Bone marrow (tissue), 2 donors: ENCODE results near the gene AGTR1.
"Not testable (repeated sequence)": the region's sequence is repeated elsewhere in the genome, so short reads cannot be mapped to it uniquely, and the experiment has no call there.

Experiments used
- DNase-seq, 2 donors: peaks; one replicate each; lab custom pipeline; 2025; lab: John Stamatoyannopoulos, UW

AGTR1 gene

DNA sequence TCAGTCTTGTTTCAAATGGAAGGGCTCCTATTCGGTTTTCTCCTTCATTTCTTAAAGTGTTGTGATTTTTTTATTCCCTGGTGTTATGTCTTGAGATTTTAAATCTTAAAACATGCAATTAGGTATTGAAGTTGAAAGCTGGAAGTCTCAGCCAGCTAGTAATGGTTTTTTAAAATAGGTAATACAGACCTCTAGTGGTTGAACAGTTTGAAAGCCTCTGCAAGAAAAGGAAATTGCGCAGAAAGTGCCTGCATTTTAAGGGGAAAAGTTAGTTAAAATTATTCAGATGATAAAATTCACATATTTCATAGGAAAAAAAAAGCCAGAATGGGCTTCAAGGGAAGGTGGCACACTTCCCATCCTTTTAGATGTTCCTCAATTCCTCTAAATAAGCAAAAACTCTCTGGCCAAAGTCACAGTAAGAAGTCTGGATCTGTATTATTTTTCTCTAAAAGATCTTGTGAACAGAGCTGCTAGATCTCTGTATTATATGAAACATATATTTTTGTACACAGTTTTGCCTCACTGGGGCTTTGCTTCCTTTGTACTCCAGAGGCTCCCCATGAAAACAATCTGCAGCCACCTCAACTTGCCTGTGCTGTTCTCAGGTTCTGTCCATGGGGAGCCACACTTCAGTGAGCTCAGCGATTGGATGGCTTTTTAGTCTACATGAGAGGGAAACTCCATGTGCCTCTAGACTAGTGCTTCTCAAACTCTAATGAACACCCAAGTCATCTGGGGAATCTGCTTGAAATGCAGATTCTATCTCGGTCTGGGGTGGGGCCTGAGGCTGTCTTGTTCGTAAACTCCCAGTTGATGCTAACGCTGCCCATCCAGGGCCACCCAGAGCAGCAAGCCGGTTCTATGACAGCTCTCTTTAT lies 21.5 kb downstream of the AGTR1 start:
- DNase-seq, result peak in 1 of 2 donors; percentile 0

DNA sequence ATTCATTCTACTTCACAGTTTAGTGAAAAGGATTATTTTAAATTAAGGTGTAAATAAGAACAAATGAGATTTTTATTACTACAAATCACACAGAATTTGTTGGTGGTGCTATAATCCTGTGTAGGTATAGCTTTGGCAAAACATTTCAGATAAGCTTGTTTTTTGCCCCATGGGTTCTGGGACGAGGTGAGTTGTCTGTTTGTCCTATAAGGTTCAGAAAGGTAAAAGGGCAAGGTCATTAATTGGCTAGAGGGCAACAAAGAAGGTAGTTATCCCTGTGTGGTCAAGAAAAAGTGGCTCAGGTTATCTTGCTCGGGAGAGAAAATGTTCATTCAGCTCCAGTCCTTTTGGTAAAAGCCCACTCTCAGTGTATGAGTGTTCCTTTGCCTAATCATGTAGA lies 23.2 kb downstream of the AGTR1 start:
- no peak for DNase-seq

DNA sequence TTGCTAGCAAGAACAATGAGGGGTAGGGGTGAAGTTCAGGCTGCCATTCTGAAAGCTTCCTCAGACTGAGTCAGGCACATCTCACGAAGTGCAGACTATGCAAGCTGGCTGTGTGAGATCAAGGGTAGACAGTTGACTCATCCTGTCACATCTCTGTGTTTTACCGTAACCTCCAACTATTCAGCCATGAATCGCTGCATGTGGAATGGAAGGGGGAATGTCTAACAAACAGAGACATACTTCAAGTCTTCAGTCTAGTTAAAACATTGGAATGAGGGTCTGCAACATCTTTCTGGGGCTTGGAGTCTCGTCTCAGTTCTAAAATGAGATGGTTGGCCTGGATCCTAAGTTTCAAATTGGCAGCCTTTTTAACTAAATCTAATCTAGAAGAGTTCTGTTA lies 25.9 kb downstream of the AGTR1 start:
- no peak for DNase-seq

DNA sequence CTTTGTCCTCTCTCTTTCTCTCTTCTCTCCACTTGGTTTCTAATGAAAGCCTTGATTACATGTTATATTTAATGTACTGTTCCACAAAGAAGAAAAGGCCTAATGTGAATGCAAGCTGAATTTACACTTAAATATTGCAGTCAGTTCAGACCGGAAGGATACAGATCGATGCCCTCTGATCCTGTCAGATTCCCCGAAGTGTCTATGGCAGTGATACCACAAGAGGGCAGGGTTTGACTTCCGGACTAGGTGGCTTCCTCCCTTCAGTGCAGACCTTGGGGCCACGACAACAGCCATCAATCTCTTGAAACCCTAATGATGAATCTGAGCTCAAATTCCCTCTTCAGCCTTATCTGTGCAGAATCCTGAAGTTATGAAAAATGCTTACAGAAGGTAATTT lies 29.5 kb downstream of the AGTR1 start:
- peak in 1 of 2 donors; percentile 4 for DNase-seq

DNA sequence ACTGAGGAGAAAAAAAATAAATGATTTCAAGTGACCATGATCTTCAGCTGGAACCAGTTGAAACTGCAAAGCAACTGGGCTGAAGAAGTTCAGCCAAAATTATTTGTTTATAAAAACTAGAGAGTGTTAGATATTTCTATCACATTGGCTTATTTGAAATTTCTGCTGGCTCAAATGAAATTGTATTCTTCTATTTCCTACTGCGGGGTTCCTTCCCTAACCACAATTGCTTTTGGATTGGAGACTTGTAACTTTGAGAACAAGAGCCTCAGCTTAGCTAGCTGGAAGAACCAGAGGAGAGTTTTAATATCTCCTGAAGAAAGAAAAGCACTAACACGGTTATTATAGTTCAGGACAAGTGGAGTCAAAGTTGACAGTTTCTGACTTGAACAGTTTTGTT lies 31.1 kb downstream of the AGTR1 start:
- DNase-seq, result no peak

DNA sequence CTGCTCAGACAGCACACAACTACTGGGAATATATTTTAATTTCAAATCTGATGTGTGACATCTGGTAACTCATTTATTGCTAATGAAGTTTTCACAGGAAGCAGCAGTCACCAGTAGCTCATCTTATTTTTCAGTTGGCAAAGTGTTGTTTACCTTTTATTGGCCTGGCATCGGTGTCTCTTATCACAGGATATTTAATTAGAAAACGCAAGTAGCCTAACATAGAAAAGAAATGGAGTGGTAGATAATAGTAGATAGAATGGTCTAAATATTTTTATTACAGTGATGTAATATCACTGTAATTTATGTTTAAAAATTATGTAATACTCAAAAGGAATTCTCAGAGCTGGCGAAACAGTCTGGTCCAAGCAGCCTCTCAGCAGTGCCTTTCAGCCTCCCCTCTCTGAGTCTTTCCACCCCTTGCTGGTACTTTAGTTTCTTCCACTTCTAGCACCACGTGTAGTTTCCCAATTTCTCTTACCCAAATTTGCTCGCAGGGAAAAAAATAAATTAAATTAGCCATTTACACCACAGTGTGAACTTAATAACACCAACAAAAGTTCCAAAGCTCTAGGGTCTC lies 31.9 kb downstream of the AGTR1 start:
- no peak for DNase-seq

DNA sequence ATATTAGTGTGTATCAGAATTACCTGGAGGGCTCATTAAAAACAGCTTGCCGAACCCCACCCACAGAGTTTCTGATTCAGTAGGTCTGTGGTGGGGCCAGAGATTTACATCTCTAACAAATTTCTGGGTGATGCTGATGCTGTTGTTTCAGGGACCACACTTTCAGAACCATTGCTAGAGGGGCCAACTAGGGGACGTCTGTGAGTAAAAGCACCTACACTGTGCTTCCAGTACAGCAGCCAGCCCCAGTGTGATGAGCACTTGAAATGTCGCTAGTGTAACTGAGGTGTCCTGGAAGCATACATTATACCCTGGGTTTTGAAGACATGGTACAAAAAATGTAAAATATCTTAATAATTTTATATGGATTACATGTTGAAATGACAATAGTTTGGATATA lies 33.0 kb downstream of the AGTR1 start:
- no peak for DNase-seq

DNA sequence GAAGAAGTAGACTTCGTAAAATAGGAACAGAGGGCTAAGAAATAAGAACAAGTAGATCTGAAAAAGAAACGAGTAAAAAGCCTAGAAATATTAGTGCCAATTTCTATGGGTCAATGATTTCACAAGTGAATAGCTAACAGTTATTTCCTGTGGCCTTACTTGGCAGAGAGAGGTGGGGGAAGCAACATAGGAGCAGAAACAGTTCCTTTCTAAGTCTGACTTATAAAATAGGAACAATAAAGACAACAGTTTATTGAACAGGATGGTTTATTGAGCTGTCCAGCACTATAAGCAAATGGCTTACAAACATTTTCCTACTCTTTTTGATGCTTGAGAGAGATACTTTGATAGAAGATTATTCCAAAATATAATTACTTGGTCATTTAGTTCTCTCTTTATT lies 37.9 kb downstream of the AGTR1 start:
- DNase-seq, result no peak

DNA sequence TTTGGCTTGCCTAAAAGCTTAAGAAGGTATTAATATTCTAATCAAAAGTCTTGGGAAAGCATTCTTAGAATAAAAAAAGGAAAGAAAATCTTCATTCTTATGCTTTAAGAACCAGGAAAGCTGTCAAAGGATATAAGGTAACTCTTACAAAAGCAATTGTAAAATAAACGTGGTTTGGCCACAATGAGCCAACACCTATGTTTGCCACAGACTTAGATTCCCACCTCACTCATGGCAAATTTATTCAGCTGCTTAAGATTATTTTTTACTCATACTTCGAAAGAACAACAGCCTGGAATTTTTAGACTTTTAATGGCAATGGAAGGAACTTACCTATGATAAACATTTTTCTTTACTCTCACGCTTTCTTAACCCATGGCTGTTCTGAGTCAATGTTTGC lies 38.4 kb downstream of the AGTR1 start:
- DNase-seq, result no peak

DNA sequence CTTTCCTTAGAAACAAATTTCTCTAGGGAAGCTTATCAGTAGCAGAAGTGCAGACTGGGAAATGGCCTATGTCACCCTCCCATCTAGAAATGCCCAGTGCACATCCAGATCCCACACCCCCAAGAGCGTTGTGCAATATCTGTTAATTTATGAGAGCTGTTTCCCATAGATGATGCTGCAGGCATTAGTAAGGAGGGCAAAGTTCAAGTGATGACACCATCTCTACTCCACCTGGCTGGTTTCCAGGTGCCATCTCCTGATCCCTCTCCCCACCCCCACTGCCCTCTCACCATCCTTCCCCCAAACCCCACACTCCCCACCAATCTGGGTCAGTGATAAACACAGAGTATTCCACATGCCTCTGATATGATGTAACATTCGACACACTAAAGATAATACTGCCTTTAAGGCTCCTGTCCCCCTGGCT lies 39.4 kb downstream of the AGTR1 start:
- DNase-seq, result no peak

DNA sequence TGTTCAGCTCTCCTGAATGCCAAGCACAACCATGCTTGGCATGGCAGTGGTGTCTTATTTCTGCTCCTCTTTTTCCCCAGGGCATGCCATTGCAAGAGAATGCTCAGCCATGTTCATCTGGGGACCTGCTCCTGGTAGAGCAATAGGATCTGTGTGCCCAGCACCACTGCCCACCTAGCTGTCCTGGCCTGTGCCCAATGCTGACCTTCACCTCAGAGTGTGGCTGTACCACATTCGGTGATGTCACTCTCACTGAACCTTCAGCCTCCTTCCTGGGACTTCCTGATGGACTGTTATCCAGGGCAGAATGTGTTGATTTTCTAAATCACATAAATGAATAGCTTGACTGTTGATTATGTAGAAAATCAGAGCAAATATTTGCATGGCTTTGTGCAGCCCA lies 42.0 kb downstream of the AGTR1 start:
- DNase-seq, result no peak

DNA sequence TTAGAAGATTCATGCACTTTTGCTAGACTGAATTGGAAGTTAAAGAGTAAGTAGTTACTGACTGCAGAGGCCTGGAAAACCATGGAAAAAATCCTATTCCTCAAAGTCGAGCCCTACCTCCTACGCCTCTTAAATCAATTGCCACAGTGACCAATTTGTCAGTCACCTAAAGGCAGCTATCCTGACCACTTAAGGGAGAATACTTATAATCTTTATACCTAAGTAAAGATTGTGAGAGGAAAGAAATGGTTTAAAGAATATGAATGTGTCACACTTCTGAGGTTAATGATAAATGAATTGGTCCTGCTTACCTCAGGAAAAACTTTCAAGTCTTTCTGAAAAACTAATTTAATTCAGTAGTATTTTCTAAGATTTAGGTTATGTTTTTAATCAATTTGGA lies 42.6 kb downstream of the AGTR1 start:
- DNase-seq, result no peak

DNA sequence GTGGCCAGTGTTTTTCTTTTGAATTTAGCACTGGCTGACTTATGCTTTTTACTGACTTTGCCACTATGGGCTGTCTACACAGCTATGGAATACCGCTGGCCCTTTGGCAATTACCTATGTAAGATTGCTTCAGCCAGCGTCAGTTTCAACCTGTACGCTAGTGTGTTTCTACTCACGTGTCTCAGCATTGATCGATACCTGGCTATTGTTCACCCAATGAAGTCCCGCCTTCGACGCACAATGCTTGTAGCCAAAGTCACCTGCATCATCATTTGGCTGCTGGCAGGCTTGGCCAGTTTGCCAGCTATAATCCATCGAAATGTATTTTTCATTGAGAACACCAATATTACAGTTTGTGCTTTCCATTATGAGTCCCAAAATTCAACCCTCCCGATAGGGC lies 43.5 kb downstream of the AGTR1 start:
- DNase-seq, result no peak

DNA sequence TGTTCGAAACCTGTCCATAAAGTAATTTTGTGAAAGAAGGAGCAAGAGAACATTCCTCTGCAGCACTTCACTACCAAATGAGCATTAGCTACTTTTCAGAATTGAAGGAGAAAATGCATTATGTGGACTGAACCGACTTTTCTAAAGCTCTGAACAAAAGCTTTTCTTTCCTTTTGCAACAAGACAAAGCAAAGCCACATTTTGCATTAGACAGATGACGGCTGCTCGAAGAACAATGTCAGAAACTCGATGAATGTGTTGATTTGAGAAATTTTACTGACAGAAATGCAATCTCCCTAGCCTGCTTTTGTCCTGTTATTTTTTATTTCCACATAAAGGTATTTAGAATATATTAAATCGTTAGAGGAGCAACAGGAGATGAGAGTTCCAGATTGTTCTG lies 44.4 kb downstream of the AGTR1 start:
- DNase-seq, result no peak

DNA sequence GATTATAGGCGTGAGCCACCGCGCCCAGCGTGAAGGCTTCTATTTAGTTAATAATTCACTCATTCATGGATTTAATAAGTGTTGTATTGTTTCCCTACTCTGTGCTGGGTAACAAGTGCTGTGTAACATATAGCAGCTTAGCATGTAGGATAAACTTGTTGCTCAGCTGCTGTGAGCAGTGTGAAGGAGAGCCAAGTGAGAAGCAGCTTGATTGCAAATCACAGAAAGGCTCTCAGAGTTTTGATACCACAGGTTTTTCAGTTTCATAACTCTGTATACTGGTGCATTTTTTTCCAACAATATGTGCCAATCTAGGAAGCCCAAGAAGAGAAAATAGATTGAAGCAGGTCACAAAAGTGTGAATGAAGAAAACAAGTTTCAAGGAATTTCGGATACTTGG lies 48.4 kb downstream of the AGTR1 start:
- DNase-seq, result no peak

DNA sequence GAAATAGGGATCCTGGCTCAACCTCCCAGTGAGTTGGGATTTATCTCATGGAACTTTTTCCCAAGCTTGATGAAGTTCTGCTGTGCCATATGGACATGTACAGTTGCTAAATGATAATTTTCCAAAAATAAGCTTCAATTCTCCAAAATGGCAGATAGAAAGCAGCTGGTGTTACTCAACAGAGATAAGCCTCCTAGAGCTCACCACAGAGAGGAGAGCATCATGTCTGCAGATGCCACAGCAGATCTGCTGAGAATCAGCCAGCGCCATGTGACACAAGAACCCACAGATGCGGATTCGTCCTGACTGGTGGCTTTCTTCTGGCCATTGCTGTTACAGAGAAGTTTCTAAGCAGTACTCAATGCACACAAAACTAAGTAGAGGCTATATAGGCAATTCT lies 50.6 kb downstream of the AGTR1 start:
- DNase-seq, result no peak

DNA sequence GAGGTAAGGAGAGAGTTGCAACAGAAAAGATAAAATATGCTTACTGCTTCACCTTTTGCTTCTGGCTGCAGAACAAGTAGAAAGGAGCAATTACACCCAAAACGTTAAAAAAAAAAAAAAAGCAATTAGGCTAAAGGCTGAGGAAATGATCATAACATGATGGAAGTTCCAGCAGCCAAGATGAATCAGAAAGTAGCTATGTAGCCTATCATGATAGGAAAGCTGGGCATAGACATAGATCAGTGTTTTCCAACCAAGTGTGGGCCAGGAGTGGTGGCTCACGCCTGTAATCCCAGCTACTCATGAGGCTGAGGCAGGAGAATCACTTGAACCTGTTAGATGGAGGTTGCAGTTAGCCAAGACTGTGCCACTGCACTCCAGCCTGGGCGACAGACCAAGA lies 52.6 kb downstream of the AGTR1 start:
- no peak for DNase-seq

DNA sequence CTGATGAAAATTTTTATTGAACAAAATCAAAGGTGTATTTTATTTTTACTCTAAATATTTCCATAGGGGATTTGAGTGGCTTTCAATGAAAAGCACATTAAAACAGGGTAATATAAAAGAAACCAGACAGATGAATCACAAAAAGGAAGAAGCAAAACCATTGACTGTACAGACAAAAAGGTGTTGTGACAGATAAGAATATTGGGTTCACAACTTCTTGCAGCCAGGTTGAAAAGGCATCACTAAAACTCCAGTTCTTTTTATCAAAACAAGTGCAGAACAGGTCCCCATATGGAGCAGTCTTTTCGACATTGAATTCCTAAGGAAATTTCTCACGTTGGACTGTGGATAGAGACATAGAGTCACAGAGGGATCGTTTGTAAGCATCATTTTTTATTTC lies 53.8 kb downstream of the AGTR1 start:
- DNase-seq, result no peak

DNA sequence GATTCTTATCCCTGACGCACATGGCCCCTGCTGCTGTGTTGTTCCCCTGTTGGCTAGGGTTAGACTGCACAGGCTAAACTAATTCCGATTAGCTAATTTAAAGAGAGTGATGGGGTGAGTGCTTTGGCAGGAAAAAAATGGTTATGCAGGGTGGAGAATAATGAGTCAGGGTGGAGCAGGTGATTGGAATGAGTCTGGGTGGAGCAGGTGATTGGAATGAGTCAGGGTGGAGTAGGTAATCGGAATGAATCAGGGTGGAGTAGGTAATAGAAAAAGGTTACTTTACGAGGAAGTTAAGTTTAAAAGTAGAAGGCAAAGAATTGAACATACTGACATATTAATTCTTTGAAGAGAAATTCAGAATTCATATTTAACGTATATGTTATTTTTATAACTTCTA lies 55.7 kb downstream of the AGTR1 start:
- DNase-seq, result not testable (repeated sequence)

DNA sequence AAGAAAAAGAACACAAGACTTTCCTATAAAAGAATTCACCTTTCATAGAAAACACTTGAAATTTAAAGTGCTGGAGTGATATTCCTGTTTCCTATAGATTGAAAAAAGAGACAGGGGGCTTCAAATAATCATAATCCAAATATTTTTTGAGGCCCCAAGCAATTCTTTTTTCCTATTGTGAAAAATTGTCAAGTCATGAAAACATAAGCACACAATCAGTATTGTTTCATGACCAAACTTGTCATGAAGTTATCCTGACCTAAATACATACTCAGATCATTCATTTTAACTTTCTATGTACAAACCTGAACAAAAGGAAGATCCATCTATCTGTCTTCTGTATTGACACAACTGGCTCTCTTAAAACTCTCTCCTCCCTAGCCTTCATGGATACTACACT lies 57.9 kb downstream of the AGTR1 start:
- no peak for DNase-seq

DNA sequence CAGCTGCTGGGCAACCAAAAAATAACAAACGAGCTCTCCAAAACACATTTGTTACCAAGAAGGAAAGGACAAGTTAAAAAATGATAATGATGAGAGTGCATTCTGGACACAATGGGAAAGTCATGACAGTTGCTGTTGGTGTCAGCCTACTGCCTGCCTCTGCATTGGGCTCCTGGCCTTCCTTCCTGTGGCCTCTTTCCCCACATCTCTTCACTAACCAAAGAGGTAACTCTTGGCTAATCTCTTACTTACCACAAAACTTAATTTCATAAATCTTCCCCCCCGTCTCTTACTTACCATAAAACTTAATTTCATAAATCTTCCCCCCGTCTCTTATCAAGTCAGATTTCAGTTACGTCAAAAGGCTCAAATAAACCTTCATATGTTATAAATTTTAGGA lies 58.6 kb downstream of the AGTR1 start:
- no peak for DNase-seq

DNA sequence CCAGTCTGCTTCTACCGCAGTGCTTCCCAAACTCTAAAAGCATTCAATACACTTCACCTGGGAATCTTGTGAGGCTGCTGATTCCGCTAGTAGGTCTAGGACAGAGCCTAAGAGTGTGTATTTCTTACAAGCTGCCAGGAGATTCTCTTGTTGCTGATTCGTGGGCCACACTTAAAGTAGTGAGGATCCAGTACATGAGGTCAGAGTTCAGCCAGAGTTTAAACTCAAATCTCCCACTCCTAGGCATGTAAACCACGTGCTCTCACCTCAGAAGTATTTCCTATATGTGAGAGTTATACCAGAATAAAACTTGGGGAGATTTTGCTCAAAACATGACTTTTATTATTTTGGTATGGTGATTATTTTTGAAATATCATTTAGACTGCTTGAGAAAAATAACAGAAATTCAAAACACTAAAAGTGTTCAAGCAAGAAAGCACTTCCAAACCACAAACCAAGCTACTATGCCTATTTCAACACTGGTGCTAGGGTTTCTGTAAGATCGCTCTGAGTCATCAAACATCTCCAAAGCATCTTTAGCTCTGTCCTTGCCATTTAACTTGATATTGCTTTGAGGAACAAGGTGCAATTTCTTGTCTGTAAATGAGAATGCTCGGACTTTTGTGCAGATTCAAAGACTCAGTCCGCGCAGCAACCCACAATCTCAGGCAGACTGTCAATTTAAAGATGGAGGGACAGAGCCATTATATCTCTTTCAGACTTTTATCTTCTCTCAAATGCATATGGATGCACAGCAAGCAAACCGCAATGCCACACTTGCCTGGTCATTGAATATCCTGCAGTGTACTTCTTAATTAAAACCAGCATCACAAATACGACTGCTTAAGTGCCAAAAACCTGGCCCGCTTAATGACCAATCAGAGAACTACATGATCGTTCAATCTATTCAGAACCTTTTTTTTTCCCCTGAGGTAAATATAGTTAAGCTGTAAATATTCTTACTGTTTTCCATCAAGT lies 59.8 kb downstream of the AGTR1 start:
- DNase-seq, result no peak
